SK-N-SH (cell line): ENCODE results near the gene SLC12A3. TPM values are rescaled to one million over a fixed set of nuclear protein-coding genes. Genes with fewer than 3 reads are reported as not detected.

ENCODE experiments used
- CTCF ChIA-PET: fragments of 300-600, 350-600 bp; formaldehyde crosslinking; extraction: SDS; loops from one replicate; lab custom pipeline; 2021; lab: Yijun Ruan, JAX
- POLR2A ChIA-PET: fragments of 350-600 bp; sonication (Branson Sonifier 250); formaldehyde crosslinking; extraction: SDS; loops from one replicate; lab custom pipeline; 2020; ENCODE audit warnings: antibody characterized with exemption, inconsistent platforms; lab: Yijun Ruan, JAX
- DNase-seq: peaks from one replicate; pipeline ENCODE4 v3.0.0; 2012
- H2AFZ ChIP-seq: fragments of 200-600 bp; sonication (generic); 2 replicates; pipeline ENCODE4 v1.8.1; 2016; ENCODE audit warnings: antibody characterized with exemption, mild to moderate bottlenecking, low read depth
- H3F3A ChIP-seq: fragments of 200-600 bp; sonication (generic); replicated peaks from 2 replicates; pipeline ENCODE3; 2016; ENCODE audit warnings: antibody characterized with exemption, mild to moderate bottlenecking; ENCODE audit not compliant: insufficient read depth
- H3K27ac ChIP-seq, 2 experiments: fragments of 200-500 bp in 1 of 2; fragments of 200-600 bp in 1 of 2; sonication (Bioruptor generic) in 1 of 2; sonication (generic), shearing (Covaris generic) in 1 of 2; 2 replicates each; pipeline versions ENCODE4 v1.5.1 to v1.6.1; 2014 to 2016; ENCODE audit warnings: low read depth in 2 of 2, inconsistent platforms in 1 of 2, low read length in 1 of 2, mild to moderate bottlenecking in 1 of 2, mixed read lengths in 1 of 2
- H3K27me3 ChIP-seq: fragments of 200-600 bp; sonication (generic), shearing (Covaris generic); 2 replicates; pipeline ENCODE4 v1.6.1; 2016; ENCODE audit warnings: mixed run types; ENCODE audit not compliant: insufficient read depth
- H3K36me3 ChIP-seq, 2 experiments: fragments of 200-500 bp in 1 of 2; fragments of 200-600 bp in 1 of 2; sonication (Bioruptor generic) in 1 of 2; sonication (generic) in 1 of 2; replicated peaks in 1 of 2; 2 replicates each; pipeline versions ENCODE3 to v1.5.1; 2014 to 2016; ENCODE audit warnings: low read length in 1 of 2, mild to moderate bottlenecking in 1 of 2; ENCODE audit not compliant: insufficient read depth in 2 of 2, control insufficient read depth in 1 of 2
- H3K4me1 ChIP-seq, 2 experiments: fragments of 200-500 bp in 1 of 2; fragments of 200-600 bp in 1 of 2; sonication (Bioruptor generic) in 1 of 2; sonication (generic), shearing (Covaris generic) in 1 of 2; 2 replicates each; pipeline versions ENCODE4 v1.5.1 to v1.6.1; 2014 to 2016; ENCODE audit warnings: low read depth in 1 of 2, low read length in 1 of 2, mixed run types in 1 of 2; ENCODE audit not compliant: insufficient read depth in 2 of 2, control insufficient read depth in 1 of 2
- H3K4me2 ChIP-seq: fragments of 200-600 bp; sonication (generic), shearing (Covaris generic); 2 replicates; pipeline ENCODE4 v1.6.1; 2017; ENCODE audit warnings: mixed run types
- H3K4me3 ChIP-seq, 2 experiments: fragments of 200-500 bp in 1 of 2; fragments of 200-600 bp in 1 of 2; sonication (Bioruptor generic) in 1 of 2; sonication (generic), shearing (Covaris generic) in 1 of 2; 2 replicates each; pipeline versions ENCODE4 v1.5.1 to v1.8.1; 2014 to 2016; ENCODE audit warnings: low read depth in 2 of 2, inconsistent platforms in 1 of 2, low read length in 1 of 2, mild to moderate bottlenecking in 1 of 2, mixed read lengths in 1 of 2, moderate library complexity in 1 of 2
- H3K79me2 ChIP-seq: fragments of 200-600 bp; sonication (generic); 2 replicates; pipeline ENCODE4 v1.8.1; 2017; ENCODE audit warnings: mild to moderate bottlenecking; ENCODE audit not compliant: insufficient read depth
- H3K9ac ChIP-seq: fragments of 200-600 bp; sonication (generic); 2 replicates; pipeline ENCODE4 v1.6.1; 2017; ENCODE audit warnings: mixed run types
- H3K9me2 ChIP-seq: fragments of 200-600 bp; sonication (generic); 2 replicates; pipeline ENCODE4 v1.6.1; 2017; ENCODE audit warnings: mixed run types
- H3K9me3 ChIP-seq: fragments of 200-600 bp; sonication (generic); 2 replicates; pipeline ENCODE4 v1.6.1; 2017; ENCODE audit warnings: mixed run types, mild to moderate bottlenecking, moderate library complexity
- H4K20me1 ChIP-seq: fragments of 200-600 bp; sonication (generic); 2 replicates; pipeline ENCODE4 v1.6.1; 2017; ENCODE audit warnings: mild to moderate bottlenecking, mixed run types; ENCODE audit not compliant: insufficient read depth
- CHD2 ChIP-seq: fragments of 150-350 bp; IDR thresholded peaks from 2 replicates; pipeline ENCODE4 v1.6.1; 2018; ENCODE audit warnings: low read length; ENCODE audit not compliant: partially characterized antibody
- EP300 ChIP-seq, 2 experiments: IDR thresholded peaks; 2 replicates each; pipeline versions ENCODE4 v1.4.0 to v1.6.1; 2012; ENCODE audit warnings: borderline replicate concordance in 1 of 2, low read depth in 1 of 2, low read length in 1 of 2
- EZH2phosphoT487 ChIP-seq: fragments of 200-600 bp; sonication (generic); IDR thresholded peaks from 2 replicates; pipeline ENCODE4 v1.6.1; 2017; ENCODE audit warnings: low read depth, mixed run types, mild to moderate bottlenecking, antibody characterized with exemption, moderate library complexity, borderline replicate concordance
- FOSL2 ChIP-seq: IDR thresholded peaks from 2 replicates; pipeline ENCODE4 v1.4.0; 2012; ENCODE audit warnings: low read depth, mild to moderate bottlenecking, moderate library complexity, borderline replicate concordance
- NFIC ChIP-seq: IDR thresholded peaks from 2 replicates; pipeline ENCODE4 v1.4.0; 2012; ENCODE audit warnings: borderline replicate concordance
- NRF1 ChIP-seq: IDR thresholded peaks from 2 replicates; pipeline ENCODE4 v1.6.1; 2012; ENCODE audit warnings: low read depth, mild to moderate bottlenecking, low read length
- RCOR1 ChIP-seq: fragments of 150-350 bp; IDR thresholded peaks from 2 replicates; pipeline ENCODE4 v1.6.1; 2017; ENCODE audit warnings: antibody characterized with exemption, low read length
- RXRA ChIP-seq: IDR thresholded peaks from 2 replicates; pipeline ENCODE4 v1.4.0; 2012; ENCODE audit warnings: low read depth, mild to moderate bottlenecking, borderline replicate concordance
- SIN3A ChIP-seq: IDR thresholded peaks from 2 replicates; pipeline ENCODE4 v1.6.1; 2012; ENCODE audit warnings: low read depth, mild to moderate bottlenecking, low read length, moderate library complexity, borderline replicate concordance
- TAF1 ChIP-seq: IDR thresholded peaks from 2 replicates; pipeline ENCODE4 v1.6.1; 2012; ENCODE audit warnings: low read depth, mild to moderate bottlenecking, low read length, moderate library complexity, borderline replicate concordance
- TEAD4 ChIP-seq: IDR thresholded peaks from 2 replicates; pipeline ENCODE4 v1.4.0; 2012; ENCODE audit warnings: mild to moderate bottlenecking, borderline replicate concordance; ENCODE audit not compliant: insufficient read depth
- YY1 ChIP-seq: IDR thresholded peaks from 2 replicates; pipeline ENCODE4 v1.4.0; 2012; ENCODE audit warnings: low read depth, mild to moderate bottlenecking
- WGBS: methylation state at CpG from one replicate; pipeline ENCODE4 v1.1.6; 2017; ENCODE audit warnings: low lambda C conversion rate; 5-methylcytosine and 5-hydroxymethylcytosine counted together
- polyA plus RNA-seq, 3 experiments: library from polyadenylated mRNA; depleted of rRNA; stranded (reverse); fragments of >200 nt; gene quantifications; 2 replicates each; pipeline ENCODE4 v1.2.3, GENCODE V29; 2012
- TF ChIP-seq, protein P1 (sequence below): IDR thresholded peaks from 2 replicates; pipeline ENCODE4 v1.4.0; 2012; ENCODE audit warnings: low read depth, borderline replicate concordance
- TF ChIP-seq, protein P2 (sequence below): IDR thresholded peaks from 2 replicates; pipeline ENCODE4; 2012
- TF ChIP-seq, protein P3 (sequence below): IDR thresholded peaks from 2 replicates; pipeline ENCODE4 v1.4.0; 2012; ENCODE audit warnings: low read depth
- TF ChIP-seq, protein P4 (sequence below): fragments of 200-600 bp; sonication (generic); IDR thresholded peaks from 2 replicates; pipeline ENCODE4 v1.6.1; 2017; ENCODE audit warnings: antibody characterized with exemption, mild to moderate bottlenecking, moderate library complexity

Gene SLC12A3
- polyA plus RNA-seq, 1 of the 3 experiments (the other 2 are of a cell fraction) = not detected

DNA sequence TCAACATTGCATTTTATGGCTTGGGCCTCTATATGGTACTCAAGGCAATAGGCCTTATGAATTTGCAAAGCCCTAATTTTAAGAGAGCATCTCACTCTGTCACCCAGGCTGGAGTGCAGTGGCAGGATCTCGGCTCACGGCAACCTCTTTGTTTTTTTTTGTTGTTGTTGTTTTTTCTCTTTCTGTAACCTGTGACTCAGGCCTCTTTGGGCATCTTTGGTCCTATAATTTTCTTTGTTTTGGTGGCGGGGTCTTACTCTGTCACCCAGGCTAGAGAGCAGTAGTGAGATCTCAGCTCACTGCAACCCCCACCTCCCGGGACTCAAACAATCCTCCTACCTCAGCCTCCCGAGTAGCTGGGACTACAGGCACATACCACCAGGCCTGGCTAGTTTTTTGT is 45.1 kb downstream of the SLC12A3 start:
- DNase-seq = no peak

More for the DNA sequence above, 45.1 kb downstream of the SLC12A3 start:
- CTCF ChIA-PET = interaction anchor here (1.4 kb wide), 1 partner anchor 43 kb away, joined by 3 read pairs; no protein-coding TSS in a partner anchor
- no peak overlapping the region for H3K4me2 ChIP-seq
- H3K4me3 ChIP-seq = no peak overlapping the region
- peak overlapping the region in 1 of 2 experiments; percentile 48; a peak in 2 of 4 replicates for H3K27ac ChIP-seq
- peak overlapping the region; percentile 18; the same call in 1 of the 2 replicates for H3K9ac ChIP-seq
- 94% methylated on average over 5 of the region's 5 CpGs for WGBS
- no peaks in the 10 kb centered on the region for H3F3A ChIP-seq
- no peaks in the 10 kb centered on the region for H3K9me2 ChIP-seq
- POLR2A ChIA-PET = interaction anchor here (0.9 kb wide), 1 partner anchor 23 kb away, joined by 3 read pairs; no protein-coding TSS in a partner anchor
- H3K27me3 ChIP-seq = no peaks in the 10 kb centered on the region
- H3K4me1 ChIP-seq = peaks cover 0 to 20% of the 10 kb centered on the region in 2 experiments; a peak in 2 of 4 replicates
- no peak overlapping the region for H2AFZ ChIP-seq
- no peaks in the 10 kb centered on the region for H3K36me3 ChIP-seq
- no peaks in the 10 kb centered on the region for H4K20me1 ChIP-seq
- H3K79me2 ChIP-seq = no peaks in the 10 kb centered on the region
- TF ChIP-seq, protein P1, sequence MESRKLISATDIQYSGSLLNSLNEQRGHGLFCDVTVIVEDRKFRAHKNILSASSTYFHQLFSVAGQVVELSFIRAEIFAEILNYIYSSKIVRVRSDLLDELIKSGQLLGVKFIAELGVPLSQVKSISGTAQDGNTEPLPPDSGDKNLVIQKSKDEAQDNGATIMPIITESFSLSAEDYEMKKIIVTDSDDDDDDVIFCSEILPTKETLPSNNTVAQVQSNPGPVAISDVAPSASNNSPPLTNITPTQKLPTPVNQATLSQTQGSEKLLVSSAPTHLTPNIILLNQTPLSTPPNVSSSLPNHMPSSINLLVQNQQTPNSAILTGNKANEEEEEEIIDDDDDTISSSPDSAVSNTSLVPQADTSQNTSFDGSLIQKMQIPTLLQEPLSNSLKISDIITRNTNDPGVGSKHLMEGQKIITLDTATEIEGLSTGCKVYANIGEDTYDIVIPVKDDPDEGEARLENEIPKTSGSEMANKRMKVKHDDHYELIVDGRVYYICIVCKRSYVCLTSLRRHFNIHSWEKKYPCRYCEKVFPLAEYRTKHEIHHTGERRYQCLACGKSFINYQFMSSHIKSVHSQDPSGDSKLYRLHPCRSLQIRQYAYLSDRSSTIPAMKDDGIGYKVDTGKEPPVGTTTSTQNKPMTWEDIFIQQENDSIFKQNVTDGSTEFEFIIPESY = no peak
- TF ChIP-seq NRF1 = no peak
- no peak for TF ChIP-seq FOSL2
- TF ChIP-seq, protein P2, sequence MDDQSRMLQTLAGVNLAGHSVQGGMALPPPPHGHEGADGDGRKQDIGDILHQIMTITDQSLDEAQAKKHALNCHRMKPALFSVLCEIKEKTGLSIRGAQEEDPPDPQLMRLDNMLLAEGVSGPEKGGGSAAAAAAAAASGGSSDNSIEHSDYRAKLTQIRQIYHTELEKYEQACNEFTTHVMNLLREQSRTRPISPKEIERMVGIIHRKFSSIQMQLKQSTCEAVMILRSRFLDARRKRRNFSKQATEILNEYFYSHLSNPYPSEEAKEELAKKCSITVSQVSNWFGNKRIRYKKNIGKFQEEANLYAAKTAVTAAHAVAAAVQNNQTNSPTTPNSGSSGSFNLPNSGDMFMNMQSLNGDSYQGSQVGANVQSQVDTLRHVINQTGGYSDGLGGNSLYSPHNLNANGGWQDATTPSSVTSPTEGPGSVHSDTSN = no peak
- no peak for TF ChIP-seq RCOR1
- no peak for TF ChIP-seq RXRA
- no peak for TF ChIP-seq TAF1
- no peak for TF ChIP-seq SIN3A
- TF ChIP-seq, protein P3, sequence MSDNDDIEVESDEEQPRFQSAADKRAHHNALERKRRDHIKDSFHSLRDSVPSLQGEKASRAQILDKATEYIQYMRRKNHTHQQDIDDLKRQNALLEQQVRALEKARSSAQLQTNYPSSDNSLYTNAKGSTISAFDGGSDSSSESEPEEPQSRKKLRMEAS = no peak
- no peak for TF ChIP-seq CHD2
- TF ChIP-seq EP300 (IDR thresholded peaks at IDR 0.05; ENCODE audit: borderline replicate concordance in 1 of 2, low read depth in 1 of 2, low read length in 1 of 2) = no peak
- TF ChIP-seq EZH2phosphoT487 = no peak
- no peak for TF ChIP-seq YY1
- TF ChIP-seq, protein P4, sequence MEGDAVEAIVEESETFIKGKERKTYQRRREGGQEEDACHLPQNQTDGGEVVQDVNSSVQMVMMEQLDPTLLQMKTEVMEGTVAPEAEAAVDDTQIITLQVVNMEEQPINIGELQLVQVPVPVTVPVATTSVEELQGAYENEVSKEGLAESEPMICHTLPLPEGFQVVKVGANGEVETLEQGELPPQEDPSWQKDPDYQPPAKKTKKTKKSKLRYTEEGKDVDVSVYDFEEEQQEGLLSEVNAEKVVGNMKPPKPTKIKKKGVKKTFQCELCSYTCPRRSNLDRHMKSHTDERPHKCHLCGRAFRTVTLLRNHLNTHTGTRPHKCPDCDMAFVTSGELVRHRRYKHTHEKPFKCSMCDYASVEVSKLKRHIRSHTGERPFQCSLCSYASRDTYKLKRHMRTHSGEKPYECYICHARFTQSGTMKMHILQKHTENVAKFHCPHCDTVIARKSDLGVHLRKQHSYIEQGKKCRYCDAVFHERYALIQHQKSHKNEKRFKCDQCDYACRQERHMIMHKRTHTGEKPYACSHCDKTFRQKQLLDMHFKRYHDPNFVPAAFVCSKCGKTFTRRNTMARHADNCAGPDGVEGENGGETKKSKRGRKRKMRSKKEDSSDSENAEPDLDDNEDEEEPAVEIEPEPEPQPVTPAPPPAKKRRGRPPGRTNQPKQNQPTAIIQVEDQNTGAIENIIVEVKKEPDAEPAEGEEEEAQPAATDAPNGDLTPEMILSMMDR = no peak
- TF ChIP-seq TEAD4 = no peak
- no peak for TF ChIP-seq NFIC
- no peaks in the 10 kb centered on the region for H3K9me3 ChIP-seq
